Measurements from ENCODE around the gene SPTLC2. TPM values are rescaled to one million over a fixed set of nuclear protein-coding genes. Genes with fewer than 3 reads are reported as not detected.

The SPTLC2 gene
- total RNA-seq, 1 experiment from 2014 or later, result 44.7 TPM

GRCh38 chr14:77490347-77490986 lies 126.0 kb downstream of the SPTLC2 start:
- DNase-seq (ENCODE audit: low read depth, low spot score) (no peak), ATAC-seq (no peak)
- Histone ChIP-seq H2AFZ (ENCODE audit: low read depth, low read length, poor library complexity, severe bottlenecking) (no peak overlapping the region), H3K27ac (ENCODE audit: low read depth, low read length) (no peak overlapping the region), H3K4me1 (ENCODE audit: control insufficient read depth in 1 of 2, insufficient read depth in 2 of 2, low read length in 2 of 2) (no peaks in the 10 kb centered on the region), H3K36me3 (ENCODE audit: control insufficient read depth in 1 of 2, insufficient read depth in 2 of 2, low read length in 2 of 2) (no peaks in the 10 kb centered on the region), H3K9me2 (ENCODE audit: insufficient read depth) (no peaks in the 10 kb centered on the region), H3K9ac (ENCODE audit: low read length) (no peak overlapping the region), H3K4me2 (ENCODE audit: low read length) (no peak overlapping the region), H3K79me2 (ENCODE audit: insufficient read depth, low read length) (no peaks in the 10 kb centered on the region), H3K4me3 (replicated peaks in 1 of 2; ENCODE audit: low read depth in 1 of 2, low read length in 2 of 2) (no peak overlapping the region), H4K20me1 (ENCODE audit: insufficient read depth) (no peaks in the 10 kb centered on the region), H3K27me3 (ENCODE audit: insufficient read depth, low read length) (no peaks in the 10 kb centered on the region), H3K9me3 (ENCODE audit: control insufficient read depth in 1 of 2, insufficient read depth in 1 of 2, low read depth in 1 of 2, low read length in 2 of 2) (no peaks in the 10 kb centered on the region)
- TF ChIP-seq CEBPB (IDR thresholded peaks at IDR 0.05; ENCODE audit: low read depth) (no peak), POLR2A (IDR thresholded peaks at IDR 0.05; ENCODE audit: borderline replicate concordance, extremely low read depth, insufficient read depth, insufficient read length) (no peak), CBX3 (IDR thresholded peaks at IDR 0.05; ENCODE audit: low read depth) (no peak), ZNF274 (IDR thresholded peaks at IDR 0.05; ENCODE audit: low read depth, low read length) (no peak), POLR2AphosphoS5 (IDR thresholded peaks at IDR 0.05; ENCODE audit: low read depth, low read length) (no peak), EZH2 (IDR thresholded peaks at IDR 0.05) (no peak), JUND (IDR thresholded peaks at IDR 0.05) (no peak), ELF1 (IDR thresholded peaks at IDR 0.05; ENCODE audit: borderline replicate concordance, low read depth) (no peak), REST (IDR thresholded peaks at IDR 0.05; ENCODE audit: low read depth) (no peak), FOSL1 (IDR thresholded peaks at IDR 0.05; ENCODE audit: low read depth) (no peak), SP1 (IDR thresholded peaks at IDR 0.05; ENCODE audit: low read depth) (no peak)
- TF ChIP-seq, protein P1, sequence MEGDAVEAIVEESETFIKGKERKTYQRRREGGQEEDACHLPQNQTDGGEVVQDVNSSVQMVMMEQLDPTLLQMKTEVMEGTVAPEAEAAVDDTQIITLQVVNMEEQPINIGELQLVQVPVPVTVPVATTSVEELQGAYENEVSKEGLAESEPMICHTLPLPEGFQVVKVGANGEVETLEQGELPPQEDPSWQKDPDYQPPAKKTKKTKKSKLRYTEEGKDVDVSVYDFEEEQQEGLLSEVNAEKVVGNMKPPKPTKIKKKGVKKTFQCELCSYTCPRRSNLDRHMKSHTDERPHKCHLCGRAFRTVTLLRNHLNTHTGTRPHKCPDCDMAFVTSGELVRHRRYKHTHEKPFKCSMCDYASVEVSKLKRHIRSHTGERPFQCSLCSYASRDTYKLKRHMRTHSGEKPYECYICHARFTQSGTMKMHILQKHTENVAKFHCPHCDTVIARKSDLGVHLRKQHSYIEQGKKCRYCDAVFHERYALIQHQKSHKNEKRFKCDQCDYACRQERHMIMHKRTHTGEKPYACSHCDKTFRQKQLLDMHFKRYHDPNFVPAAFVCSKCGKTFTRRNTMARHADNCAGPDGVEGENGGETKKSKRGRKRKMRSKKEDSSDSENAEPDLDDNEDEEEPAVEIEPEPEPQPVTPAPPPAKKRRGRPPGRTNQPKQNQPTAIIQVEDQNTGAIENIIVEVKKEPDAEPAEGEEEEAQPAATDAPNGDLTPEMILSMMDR (IDR thresholded peaks at IDR 0.05 in 2 of 3, conservative IDR thresholded peaks at IDR 0.05 in 1 of 3; ENCODE audit: borderline replicate concordance in 1 of 3, insufficient read depth in 1 of 3, low read depth in 2 of 3, low read length in 2 of 3), result no peak
- CTCF ChIA-PET, result no interaction called here
- intact Hi-C loops (cut with micrococcal nuclease), result no loop called here
- RAD21 ChIA-PET (ENCODE audit: low non-redundant PET in 1 of 2, low total read pairs in 2 of 2, uncharacterized antibody in 2 of 2, unreplicated experiment in 2 of 2), result no interaction called here
- no TSS peak for BruUV-seq (replicated peaks)
- POLR2A ChIA-PET, result no interaction called here
